HG02759 (cell line): ENCODE data around the gene RPGRIP1L.
"Not testable (repeated sequence)": the region's sequence is repeated elsewhere in the genome, so short reads cannot be mapped to it uniquely, and the experiment has no call there.

Experiments
- ATAC-seq: cut with Tn5 transposase; IDR thresholded peaks from one replicate; pipeline ENCODE4 v1.9.1; 2021; ENCODE audit warnings: mild to moderate bottlenecking, moderate library complexity; ENCODE audit not compliant: unreplicated experiment

The RPGRIP1L gene

DNA sequence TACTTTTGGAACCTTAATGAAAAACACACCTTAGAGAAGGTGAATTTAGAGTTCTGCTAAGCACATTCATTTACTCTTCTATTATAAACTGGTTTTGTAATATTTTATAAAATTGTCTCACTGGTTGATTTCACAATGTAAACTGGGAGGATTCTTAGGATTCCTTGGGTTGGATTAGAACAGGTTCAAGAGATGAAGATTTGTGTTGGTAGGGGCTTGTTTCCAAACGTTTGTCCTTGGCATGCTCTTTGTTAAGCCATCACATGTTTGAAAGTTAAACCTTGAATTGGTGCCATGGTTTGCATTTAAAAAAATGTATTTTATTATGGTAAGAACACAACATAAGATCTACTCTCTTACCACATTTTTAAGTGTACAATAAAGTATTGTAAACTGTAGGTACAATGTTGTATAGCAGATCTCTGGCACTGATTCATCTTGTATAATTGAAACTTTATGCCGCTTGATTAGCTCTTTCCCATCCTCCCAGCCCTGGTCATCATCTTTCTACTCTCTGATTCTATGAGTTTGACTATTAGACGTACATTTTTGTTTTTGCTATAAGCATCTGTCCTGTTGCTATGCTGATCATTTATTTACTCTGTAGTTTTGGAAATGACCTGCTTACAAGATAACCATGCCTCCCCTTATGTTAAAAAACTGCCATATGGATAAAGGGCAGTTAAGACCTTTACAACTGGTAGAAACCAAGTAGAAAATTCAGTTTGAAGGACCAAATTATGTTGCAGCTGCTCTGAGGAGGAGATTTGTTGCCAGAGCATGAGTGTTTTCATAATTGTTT, 9.9 kb upstream of the RPGRIP1L start:
- ATAC-seq = no peak

GRCh38 chr16:53712065-53712464, 8.4 kb upstream of the RPGRIP1L start:
- ATAC-seq = no peak

DNA sequence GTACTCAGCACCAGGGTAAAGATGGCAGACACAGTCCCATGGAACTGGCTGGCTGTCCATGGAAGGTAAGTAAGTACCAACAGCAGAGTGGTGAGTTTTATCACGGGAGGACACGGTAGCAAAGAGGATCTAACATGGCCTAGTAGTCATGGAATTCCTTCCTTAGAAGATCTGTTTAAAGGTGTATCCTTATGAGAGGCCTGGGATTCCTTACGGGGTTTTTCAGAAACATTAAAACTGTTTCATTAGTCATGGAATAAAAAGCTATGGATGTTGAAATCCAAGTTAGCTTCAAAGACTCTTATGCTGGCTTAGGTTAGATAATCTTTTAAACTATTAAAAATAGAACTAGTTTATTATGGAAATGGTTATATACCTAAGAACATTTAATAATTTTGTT, 7.7 kb upstream of the RPGRIP1L start:
- no peak for ATAC-seq

- ATAC-seq = no peak
These were observed 4.8 kb upstream of the RPGRIP1L start for GRCh38 chr16:53708490-53708889.

DNA sequence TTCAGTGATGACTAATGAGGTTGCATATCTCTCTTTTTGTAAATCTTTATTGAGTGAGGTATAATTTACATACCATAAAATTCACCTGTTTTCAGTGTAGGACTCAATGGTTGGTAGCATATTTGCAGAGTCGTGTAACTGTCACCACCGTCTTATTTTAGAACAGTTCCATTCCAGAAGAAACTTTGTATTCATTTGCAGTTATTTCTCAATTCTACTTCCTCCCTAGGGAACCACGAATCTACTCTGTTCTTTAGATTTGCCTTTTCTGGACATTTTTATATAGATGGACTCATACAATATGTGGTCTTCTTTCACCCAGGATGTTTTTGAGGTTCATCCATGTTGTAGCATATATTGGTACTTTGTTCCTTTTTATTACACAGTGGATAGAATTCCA, 4.0 kb upstream of the RPGRIP1L start:
- no peak for ATAC-seq

GRCh38 chr16:53704445-53704813, 770 bp upstream of the RPGRIP1L start:
- no peak for ATAC-seq

GRCh38 chr16:53698271-53698670, 5.4 kb downstream of the RPGRIP1L start:
- ATAC-seq = not testable (repeated sequence)

GRCh38 chr16:53695070-53695469, 8.6 kb downstream of the RPGRIP1L start:
- no peak for ATAC-seq

- no peak for ATAC-seq
These were observed 10.3 kb downstream of the RPGRIP1L start for GRCh38 chr16:53693320-53693719.

DNA sequence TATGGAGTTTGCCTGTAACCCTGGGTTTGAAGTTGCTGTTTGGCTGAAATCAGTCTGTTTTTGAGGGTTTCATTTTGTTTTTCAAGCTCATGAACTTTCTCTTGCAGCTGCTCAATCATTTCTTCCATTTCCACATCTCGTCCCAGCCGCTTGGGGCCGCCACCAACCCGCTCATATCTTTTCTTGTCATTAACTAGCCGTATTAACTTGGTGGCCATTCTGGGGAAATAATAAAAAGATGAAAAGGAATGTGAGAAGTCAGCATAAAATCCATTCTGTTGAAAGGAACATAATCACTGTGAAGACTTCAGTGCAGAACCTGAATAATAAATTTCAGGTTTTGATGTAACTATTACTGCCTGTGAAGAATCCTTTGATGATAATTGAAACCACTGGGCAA, 11.5 kb downstream of the RPGRIP1L start:
- no peak for ATAC-seq

- no peak for ATAC-seq
These were observed 12.9 kb downstream of the RPGRIP1L start for GRCh38 chr16:53690771-53691170.

GRCh38 chr16:53689636-53690035, 14.0 kb downstream of the RPGRIP1L start:
- ATAC-seq = no peak

GRCh38 chr16:53686710-53687109, 16.9 kb downstream of the RPGRIP1L start:
- no peak for ATAC-seq

GRCh38 chr16:53685334-53685733, 18.3 kb downstream of the RPGRIP1L start:
- not testable (repeated sequence) for ATAC-seq

DNA sequence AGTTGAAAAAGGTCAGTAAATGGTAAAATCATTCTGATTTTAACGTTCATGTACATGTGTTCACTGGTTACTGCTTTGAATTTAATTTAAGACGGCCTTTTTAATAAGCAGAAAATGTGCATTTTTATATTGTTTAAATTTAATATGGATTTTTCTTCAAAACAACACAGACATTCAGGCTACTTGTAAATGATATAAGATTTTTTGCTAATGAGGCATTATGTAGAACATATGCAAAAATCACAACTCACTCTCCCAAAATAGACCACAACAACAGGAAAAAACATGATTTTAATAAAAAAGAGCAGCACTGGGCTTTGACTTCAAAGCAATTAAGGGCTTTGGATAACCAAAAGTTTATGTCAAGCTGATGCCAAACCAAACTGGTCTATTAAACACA, 22.3 kb downstream of the RPGRIP1L start:
- ATAC-seq = no peak

DNA sequence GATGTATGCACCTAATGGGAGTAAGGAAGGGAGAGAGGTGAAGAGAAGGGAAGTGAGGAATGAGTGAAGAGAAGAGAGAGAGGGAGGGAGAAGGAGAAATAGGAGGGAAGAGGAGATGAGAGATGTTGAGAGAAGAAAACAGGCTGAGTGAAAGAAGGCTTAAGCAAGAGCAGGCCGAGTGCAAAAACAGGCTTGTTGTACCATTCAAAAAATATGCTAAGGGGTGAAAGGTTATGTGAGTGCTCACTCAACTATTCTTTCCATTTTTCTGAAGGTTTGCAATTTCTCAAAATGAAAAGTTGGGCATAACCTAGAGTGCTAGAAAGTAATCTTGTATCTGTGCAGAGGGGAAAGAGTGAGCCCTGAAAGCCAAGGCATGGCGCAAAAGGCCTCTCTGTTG, 22.9 kb downstream of the RPGRIP1L start:
- no peak for ATAC-seq

- ATAC-seq = no peak
These were observed 24.8 kb downstream of the RPGRIP1L start for GRCh38 chr16:53678756-53679343.

- ATAC-seq = no peak
These were observed 25.5 kb downstream of the RPGRIP1L start for GRCh38 chr16:53678155-53678554.

DNA sequence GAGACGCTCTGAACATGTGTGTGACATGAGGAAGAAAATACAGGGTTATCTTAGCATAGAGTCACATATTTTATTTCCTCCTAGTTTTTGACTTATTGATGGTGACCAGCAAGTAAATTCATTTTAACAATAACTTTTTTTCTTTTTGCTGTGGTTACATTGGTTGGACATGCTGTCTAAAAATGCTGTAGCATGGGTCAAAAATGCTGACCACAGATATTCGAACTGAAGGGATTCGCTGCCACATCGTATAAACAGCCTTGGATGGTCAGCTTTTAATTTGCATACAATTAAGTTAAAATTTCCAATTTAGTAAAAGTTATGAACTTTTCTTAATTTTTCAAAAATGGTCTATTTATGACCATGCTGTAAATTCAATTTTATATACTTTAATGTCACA, 30.5 kb downstream of the RPGRIP1L start:
- ATAC-seq = no peak

DNA sequence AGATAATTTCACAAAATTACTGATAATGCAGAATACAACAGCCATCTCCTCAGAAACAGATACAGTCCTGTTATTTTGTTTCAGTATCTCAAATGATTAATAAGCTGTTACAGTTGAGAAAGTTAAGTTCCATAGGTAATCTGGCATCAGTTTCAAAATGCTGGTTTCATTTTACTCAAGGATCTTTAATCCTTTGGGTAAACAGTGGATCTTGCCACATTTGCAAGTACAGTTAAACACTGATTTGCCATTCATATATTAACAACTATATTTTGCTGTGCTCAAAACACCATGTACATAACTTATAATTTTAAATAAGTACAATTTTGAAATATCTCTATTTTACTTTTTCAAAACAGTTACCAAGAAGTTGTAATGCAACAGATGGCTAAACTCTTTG, 31.2 kb downstream of the RPGRIP1L start:
- ATAC-seq = no peak

GRCh38 chr16:53668869-53669268, 34.8 kb downstream of the RPGRIP1L start:
- ATAC-seq = no peak

- ATAC-seq = no peak
These were observed 36.8 kb downstream of the RPGRIP1L start for GRCh38 chr16:53666786-53667415.
